GM21825 (cell line): ENCODE data around the gene PRPF40A.
A peak's percentile ranks its signal among the peaks of the same experiment; 100 is the strongest.

Experiments used
- ATAC-seq: cut with Tn5 transposase; IDR thresholded peaks from one replicate; pipeline ENCODE4 v1.9.1; 2021; ENCODE audit warnings: mild to moderate bottlenecking, moderate library complexity; ENCODE audit not compliant: unreplicated experiment

The PRPF40A gene

DNA sequence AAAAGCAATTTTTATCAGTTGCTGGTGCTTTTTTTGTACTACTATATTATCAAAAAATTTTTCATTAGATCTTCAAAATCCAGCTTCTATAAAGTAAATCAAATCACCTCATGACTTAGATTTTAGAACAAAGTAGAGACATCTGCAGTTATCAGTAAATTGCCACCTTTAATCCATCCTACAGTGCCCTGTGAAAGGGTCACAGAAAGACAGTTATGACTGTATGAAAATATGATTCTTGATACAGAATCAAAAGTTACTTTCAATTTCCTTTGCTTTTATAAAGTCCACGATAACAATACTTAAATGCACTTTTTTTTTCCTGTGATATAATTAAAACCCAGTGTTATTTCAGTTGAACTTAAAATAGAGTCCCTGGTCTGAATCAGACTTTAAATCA lies 61.4 kb downstream of the PRPF40A start:
- ATAC-seq: no peak

DNA sequence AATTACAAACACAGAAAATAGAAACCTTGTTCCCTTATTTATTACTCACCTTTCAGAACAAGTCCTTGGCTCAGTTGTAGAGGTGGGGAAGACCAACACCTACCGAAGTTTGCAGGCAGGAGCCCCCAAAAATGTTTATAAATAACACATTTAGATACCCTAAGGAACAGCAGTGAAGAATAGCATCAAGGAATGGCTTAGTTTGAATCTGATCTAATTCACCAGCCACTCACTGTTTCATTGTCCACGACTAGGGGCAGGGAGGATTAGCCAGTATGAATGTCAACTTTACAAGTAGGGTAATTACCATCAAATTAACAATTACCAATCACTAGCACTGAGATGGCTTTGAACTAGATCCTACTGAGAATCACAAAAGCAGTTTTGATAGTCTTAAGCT lies 65.4 kb downstream of the PRPF40A start:
- ATAC-seq: no peak

DNA sequence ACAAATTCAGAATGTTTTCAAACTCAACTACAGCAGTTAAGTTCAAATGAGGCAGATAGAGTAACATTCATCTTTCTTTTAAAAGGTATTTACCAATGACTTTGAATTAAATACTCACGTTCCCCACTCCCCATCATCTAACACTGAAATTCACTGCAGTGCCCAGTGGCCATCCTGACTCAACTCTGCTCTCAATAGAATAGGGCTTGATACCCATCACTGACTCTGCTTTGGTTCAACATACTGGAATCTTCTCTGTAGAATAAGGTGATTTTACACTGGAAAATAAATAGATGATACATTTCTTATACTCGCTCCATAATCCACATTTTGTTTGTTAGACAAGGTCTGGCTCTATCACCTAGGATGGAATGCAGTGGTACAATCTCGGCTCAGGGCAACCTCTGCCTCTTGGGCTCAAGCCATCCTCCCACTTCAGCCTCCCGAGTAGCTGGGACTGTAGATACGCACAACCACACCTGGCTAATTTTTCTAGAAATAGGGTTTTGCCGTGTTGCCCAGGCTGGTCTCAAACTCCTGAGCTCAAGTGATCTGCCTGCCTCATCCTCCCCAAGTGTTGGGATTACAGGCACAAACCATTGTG lies 66.4 kb downstream of the PRPF40A start:
- ATAC-seq: no peak

DNA sequence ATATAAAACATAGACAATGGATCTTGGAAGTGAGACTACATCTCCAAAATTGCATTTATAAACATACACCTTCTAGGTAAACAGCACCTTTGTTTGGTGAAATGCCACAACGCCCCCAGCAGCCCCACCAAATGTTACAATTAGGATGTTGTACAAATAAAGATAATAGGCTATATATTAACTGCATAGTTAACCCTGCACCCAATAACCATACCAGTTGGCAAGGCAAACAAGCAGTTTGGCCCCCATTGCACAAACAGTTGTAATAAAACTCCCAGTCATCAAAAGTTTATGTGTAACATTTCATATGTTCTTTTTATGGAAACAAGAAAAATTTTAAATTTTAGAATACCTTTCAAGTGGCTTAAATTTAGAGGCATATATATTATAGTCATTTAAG lies 67.3 kb downstream of the PRPF40A start:
- no peak for ATAC-seq

DNA sequence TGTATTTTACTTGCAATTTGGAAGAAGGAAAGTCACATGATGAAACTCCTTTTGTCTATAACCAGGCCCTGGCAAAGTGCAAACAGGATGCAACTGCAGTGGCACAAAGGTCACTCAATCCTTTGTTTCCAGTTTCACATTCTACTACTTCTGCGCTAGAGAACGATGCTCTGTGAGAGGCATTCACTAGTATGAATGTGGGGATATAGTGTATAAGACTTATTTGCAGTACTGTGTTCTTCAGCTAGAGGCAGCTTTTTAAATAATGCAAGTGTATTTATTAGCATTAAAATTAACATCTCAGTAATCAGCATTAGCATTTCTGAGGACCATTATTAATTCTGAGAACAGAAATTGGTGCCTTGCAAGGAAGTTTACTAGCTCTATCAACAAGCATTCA lies 68.9 kb downstream of the PRPF40A start:
- ATAC-seq: no peak

DNA sequence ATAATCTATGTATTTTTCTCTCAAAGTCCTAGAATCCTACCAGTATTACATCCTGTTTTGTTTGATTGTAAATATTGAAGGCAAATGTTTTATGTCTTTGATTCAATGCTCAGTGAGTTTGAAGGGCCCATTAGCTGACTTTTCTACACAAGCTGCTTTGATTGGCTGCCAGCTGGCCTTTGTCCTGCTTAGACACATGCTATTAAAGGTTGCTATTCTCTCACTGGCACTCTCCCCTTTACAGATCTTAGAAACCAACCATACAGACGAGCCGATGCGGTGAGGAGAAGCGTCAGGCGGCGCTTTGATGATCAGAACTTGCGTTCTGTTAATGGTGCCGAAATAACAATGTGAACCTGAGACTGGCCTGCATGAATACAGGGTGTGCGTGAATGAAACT lies 69.7 kb downstream of the PRPF40A start:
- no peak for ATAC-seq

DNA sequence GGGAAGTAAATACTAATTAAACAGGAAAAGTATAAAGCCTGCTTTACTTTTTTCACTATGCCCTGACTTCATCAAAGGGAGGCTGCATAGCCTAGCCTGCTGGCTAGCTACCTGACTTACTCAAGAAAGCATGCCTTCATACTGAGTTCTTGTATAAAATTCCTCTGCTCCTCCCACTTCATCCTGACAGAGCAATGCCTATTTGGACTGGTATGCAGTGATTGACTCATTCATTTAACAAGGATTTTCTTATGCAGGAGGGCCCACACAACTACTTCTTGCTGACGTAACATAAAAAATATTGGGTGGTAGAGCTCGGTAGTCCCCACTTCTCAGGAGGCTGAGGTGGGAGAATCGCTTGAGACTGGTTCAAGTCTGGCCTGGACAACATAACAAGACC lies 70.5 kb downstream of the PRPF40A start:
- no peak for ATAC-seq

DNA sequence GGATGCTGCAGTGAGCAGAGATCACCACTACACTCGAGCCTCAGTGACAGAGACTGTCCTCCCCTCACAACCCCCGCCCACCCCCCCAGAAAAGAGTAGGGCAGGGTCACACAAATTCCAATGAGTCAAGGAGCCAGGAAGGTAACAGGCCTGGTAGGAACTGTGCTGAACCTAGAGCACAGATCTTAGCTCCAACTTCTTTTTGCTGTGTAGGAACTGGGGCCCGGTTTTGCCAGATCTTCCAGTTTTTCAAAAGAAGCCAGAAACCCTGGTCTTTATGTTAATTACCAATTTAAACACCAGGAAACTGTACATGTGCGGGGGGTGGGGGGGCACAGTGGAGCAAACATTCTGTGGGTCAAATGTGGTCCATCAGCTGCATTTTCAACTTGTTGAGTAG lies 71.0 kb downstream of the PRPF40A start:
- ATAC-seq: no peak

DNA sequence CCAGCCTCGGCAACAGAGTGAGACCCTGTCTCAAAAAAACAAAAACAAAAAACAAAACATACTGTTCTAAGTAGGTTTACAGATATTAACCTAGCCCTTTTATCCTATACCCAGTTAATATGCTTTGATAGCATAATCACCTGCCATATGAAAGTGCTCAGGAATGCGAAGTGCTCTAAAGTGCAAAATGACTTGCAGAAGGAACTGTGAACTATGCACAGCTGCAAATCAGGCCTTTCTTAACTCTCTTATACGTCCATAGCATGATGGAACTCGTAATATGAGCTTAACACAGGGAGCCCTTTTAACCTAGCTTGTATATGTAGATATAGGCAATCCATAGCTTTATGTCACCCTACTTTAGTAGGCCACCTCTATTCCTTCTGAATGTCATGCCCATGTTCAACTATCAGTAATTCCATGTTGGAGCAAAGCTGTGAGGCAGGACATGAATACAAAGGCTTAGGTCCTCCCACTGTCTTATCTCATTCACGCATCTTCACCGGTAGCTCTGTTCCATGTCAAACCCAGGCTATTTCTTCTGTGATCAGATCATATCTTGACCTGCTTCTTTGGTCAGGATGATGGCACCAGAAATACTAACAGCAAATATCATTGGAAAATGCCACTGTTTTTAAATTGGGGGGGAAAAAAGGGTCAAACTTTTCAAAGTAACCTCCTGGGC lies 72.9 kb downstream of the PRPF40A start:
- ATAC-seq: no peak

DNA sequence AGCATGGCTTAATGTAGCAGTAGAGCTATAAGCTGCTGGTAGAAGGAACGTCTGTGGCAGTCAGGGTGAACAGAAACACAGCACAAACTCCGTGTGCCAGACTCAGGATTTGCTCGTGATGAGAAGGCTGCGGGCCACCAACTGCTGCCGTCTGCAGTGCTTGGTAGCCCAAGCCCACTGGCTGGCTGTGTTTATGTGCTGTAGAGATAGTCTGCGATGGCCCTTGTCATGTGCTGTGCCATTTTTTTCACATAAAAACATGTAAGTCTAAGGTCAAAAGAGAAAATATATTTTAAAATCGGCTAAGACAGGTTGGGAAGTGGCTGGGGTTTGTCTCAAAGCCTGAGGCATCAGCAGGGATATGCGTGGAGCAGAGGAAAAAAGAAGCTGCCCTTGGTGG lies 78.7 kb downstream of the PRPF40A start:
- no peak for ATAC-seq

DNA sequence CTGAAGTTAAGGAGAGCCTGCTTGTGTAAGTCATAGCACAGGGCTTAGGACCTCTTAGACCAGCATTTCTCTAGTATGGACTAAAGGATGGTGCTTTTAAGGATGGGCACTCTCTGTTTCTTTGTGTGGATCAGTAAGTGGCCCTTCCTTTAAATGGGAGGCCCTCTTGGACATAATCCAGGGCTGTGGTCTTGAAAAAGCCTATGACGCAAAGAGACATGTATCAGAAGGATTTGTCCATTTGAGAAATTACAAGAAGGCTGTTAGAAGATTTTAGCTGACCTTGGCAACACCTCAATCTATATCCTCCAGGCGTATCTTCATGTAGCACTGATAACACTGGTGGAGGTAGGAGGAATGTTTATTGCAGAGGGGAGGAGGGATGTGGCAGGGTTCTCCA lies 79.2 kb downstream of the PRPF40A start:
- no peak for ATAC-seq

DNA sequence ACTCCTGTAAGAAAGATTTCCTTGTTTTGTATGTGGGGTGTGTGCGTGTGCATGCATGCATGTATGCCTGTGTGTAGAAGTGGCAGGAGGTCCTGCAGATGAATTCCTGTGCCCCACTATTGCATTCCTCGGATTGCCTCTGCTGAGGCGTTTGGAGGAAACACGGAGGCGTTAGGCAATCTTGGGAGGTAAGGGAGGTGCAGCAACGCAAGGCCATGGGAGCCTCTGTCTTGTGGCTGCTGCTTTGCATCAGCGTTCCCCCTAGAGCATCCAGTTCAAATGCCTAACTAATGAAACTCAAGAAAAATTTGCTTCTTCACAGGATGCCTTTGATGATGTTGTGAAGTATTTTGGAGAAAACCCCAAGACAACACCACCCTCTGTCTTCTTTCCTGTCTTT lies 80.0 kb downstream of the PRPF40A start:
- ATAC-seq: no peak

DNA sequence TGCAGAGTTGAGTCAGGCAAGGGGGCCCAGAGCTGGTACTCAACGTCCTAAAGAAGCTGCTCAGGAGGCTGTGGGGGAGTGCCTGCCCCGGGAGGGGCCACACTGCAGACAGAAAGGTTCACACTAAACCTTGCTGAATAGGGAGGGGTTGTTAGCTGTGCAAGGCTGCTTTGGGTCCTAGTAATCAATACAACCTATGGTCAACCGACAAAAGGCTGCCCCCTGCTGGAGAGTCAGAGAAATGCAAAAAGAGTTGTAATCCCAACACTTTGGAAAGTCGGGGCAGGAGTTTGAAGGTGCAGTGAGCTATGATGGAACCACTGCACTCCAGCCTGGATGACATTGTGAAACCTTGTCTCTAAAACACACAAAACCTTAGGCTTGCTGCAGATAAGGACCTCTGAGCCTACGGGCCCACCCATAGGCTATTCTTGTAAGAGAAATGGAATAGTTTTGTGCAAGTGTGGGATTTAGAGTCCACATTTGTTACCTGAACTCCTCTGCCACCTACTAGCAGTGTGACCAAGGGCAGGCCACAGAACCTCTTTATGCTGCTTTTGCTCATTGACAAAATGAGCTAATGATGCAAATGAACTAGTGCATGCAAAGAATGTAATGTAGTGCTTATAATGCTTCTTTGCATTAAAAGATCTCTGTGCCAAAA lies 81.5 kb downstream of the PRPF40A start:
- peak; percentile 67 for ATAC-seq

DNA sequence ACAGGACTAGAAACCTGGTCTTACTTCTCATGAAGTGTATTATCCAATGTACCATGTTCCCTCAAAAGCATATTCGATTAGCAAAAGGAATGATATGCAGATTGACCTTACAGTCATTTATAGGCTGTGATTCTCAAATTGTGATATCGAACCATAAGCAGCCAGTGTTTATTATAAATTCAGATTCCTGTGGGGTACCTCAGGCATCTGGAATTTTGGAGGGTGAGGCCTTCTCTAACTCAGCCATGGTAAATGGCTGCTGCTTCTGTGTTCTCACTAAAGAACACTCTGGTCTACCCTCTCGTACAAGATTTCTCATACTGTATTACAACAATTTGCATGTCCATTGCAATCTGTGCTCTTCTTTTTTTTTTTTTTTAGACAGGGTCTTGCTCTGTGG lies 84.5 kb downstream of the PRPF40A start:
- no peak for ATAC-seq

DNA sequence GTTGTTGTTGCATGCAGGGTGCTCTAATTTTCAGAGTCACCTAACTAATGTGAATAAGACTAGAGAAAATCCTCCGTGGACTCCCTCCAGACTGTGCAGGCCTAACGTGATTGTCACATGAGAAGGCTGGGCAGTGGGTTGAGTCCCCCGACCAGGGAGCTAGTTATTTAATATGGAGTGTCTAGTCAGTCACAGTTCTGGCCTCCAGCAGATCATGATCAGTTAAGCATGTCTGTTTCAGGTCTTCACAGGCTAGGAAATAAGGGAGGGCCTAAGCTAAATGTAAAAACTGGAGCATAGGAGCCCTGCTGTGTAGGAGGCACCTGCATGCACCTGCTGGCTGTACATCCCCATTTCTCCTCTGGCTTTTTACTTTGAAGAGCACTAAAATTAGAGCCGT lies 86.8 kb downstream of the PRPF40A start:
- no peak for ATAC-seq

DNA sequence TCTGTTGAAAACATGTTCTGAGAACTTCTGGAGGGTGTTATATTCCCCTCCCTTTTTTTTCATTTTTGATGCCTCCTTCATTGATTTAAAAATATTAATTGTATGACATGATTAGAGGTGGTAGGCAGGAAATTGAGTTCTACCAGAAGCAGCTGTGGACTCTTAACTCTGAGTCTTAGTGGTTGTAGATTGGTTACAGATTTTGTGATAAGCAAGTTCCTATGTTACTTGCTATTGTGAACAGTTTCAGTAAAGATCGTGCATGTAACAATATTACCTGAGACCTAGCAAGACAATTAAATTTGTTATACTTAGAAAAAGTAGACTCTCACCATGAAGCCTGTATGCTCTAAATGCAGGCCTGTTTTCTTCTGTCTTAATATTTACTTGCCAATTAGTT lies 88.1 kb downstream of the PRPF40A start:
- ATAC-seq: no peak

DNA sequence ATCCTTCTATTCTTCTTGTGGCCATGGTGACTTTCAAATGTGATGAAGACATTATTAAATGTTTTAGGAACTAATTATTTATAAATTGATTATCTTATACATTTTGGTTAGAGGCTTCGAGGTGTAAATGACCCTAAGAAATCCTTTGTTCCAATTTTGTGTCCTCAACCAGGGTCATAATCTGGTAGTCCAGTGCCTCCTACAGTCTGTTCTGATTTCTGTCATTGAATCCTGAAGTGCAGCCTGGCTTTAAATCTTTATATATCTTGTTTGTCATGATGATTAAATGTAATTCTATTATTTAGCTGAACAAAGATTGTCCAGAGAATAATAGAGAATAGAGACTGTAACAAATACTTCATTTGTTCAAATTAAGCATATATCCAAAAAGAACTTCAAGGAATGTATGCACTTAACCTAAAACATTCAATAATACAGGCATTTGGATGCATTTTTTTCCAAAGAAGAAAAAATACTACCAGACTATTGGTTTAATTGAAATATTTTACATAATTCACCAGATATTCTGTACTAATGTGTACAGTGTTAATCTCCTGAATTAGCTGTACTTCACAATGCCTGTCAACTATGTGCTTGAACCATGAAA lies 89.8 kb downstream of the PRPF40A start:
- ATAC-seq: peak; percentile 55

DNA sequence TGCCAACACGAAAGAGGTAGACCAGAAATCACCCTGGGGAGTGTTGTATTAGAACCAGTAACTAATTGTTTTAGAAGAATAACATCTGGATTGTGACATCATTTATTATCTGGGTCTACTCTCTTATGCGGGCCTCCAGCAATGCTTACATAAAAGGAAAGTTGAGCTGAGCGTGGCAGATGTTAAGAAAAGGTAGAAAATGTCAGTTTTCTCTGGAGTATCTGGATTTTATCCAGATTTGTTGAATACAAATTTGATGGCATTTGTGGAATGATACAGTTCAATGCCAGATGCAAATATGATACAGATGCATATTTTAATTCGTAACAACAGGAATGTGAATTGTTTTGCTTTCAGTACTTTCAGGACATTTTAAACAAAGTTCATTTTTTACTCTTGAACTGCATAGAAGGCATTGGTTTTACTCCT lies 90.3 kb downstream of the PRPF40A start:
- no peak for ATAC-seq

DNA sequence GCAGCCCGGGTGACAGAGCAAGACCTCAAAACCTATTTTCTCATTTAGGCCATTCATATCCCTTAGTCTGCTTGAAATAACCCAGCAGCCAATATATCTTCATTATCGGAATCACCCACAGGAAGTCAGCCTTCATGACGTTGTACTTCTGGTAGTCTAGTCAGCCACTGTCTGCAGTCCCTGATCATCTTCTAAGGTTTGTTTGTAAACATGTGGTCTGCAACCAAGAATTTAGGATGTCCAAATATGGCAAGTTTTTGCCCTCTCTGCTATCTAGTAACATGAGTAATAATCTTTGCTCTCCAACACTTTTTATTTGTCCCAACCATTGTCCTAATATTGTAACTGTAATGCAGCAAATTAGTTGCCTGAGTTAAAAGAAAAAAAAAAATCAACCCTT lies 92.5 kb downstream of the PRPF40A start:
- no peak for ATAC-seq

DNA sequence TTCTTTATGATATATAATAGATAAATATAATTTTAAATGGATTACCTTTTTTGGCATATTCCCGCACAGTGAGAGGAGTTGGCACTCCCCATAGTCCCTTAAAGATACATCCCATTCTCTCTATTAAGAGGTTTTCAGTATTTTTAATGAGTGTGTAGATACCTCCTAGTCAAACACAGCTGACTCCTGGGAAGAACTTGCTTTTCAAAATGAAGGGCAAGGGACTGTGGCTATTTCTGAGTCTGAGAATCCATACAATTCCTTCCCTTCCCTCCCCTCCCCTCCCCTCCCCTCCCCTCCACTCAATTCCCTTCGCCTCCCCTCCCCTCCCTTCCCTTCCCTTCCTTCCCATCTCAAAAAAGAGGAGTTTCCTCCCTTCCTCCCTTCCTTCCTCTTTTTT lies 93.5 kb downstream of the PRPF40A start:
- ATAC-seq: no peak

DNA sequence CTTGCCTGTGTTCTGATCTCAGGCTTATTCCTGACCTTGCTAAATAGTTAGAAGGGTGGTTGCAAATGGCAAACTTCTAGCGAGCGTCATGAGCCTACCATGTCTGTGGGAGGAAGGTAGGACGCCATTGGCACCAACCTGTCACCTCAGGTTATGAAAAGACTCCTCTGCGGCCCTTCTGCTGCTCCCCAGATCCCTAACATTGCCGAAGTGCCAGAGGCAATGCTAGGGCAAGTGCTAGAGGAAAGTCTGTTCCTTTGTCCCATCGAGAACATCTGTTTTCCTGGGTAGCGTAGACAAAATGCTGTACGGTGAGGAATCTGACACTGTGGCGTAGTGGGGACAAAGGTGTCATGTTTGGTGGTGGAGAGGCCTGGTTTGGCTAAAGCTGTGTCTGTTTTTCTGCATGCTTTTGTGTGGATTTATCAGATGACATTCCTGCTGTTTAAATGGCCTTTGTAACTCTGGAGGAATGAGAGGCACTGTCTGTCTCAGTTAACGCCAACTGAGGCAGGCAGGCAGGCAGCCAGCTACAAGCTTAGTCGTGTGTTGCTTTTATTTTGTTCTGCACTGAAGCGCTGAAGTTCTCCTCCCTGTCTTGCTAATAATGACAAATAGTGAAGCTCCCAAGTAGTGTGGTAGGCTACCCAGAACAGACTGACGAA lies 94.1 kb downstream of the PRPF40A start:
- no peak for ATAC-seq

DNA sequence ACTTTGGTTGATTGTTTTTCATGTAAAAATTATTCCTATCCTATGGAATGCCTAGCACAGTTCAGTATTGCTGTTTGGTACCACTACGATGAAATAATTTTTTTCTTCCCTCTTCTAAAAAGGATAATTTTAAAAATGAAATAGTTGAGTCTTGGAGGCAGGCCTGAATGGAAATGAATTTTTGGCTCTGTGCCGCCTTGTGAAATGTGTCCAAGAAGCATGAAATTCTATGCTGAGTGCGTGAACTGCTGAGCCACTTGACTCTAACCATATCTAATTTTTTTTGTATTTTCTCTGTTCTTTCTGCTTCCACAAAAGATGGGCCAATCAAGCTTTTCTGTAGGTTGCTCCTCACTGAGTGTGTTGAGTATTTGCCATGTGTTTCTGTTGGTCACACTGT lies 95.0 kb downstream of the PRPF40A start:
- ATAC-seq: no peak
